ENCODE results near the gene KRT78. TPM values are rescaled to one million over a fixed set of nuclear protein-coding genes. Genes with fewer than 3 reads are reported as not detected.

KRT78 gene
- polyA plus RNA-seq, 2 of the 4 experiments (the other 2 are of a cell fraction) = 0.09 to 0.12 TPM

- ChIA-PET POLR2A (interaction anchor here (0.7 to 1.1 kb wide), 2 partner anchors 28 to 73 kb away, joined by 3 read pairs; no protein-coding TSS in a partner anchor), CTCF (interaction anchor here (0.7 to 2.5 kb wide), 5 partner anchors 12 to 170 kb away, joined by 3 to 9 read pairs (median 3); no protein-coding TSS in a partner anchor)
- H3K4me1 ChIP-seq = peaks cover 76% of the 10 kb centered on the region
- no peak overlapping the region for H3K4me3 ChIP-seq
- peak overlapping the region; percentile 54 for H3K4me2 ChIP-seq
- TF ChIP-seq KDM1A (IDR thresholded peaks at IDR 0.05; ENCODE audit: low read depth) (no peak), CEBPB (IDR thresholded peaks at IDR 0.05) (peak in 1 of 2 experiments; percentile 66; a peak in 2 of 4 replicates), HEYL (CRISPR knock-in tag; IDR thresholded peaks at IDR 0.05) (no peak), SMC3 (IDR thresholded peaks at IDR 0.05) (no peak; the same call in 2 of the 3 replicates), ZFP36 (IDR thresholded peaks at IDR 0.05; ENCODE audit: borderline replicate concordance, partially characterized antibody) (no peak), FOSL2 (IDR thresholded peaks at IDR 0.05) (no peak), FOSL2 (CRISPR knock-in tag; IDR thresholded peaks at IDR 0.05) (no peak), RNF2 (IDR thresholded peaks at IDR 0.05; ENCODE audit: borderline replicate concordance, low read depth) (no peak), NR3C1 (IDR thresholded peaks at IDR 0.05) (no peak), FOSB (CRISPR knock-in tag; IDR thresholded peaks at IDR 0.05) (0 out of 2 replicates have a peak, but pooled peaks have one; percentile 17), CTCF (IDR thresholded peaks at IDR 0.05) (no peak), BCL3 (IDR thresholded peaks at IDR 0.05) (no peak), RCOR1 (IDR thresholded peaks at IDR 0.05; ENCODE audit: low read depth, low read length) (no peak), GATA3 (IDR thresholded peaks at IDR 0.05; ENCODE audit: borderline replicate concordance) (no peak), NFE2L2 (conservative IDR thresholded peaks at IDR 0.05; ENCODE audit: low read length) (no peak), HMGXB4 (CRISPR knock-in tag; IDR thresholded peaks at IDR 0.05; ENCODE audit: borderline replicate concordance) (no peak), CHD2 (IDR thresholded peaks at IDR 0.05; ENCODE audit: low read length, partially characterized antibody) (no peak), MAZ (IDR thresholded peaks at IDR 0.05; ENCODE audit: borderline replicate concordance, low read depth, low read length) (no peak), ZNF302 (CRISPR knock-in tag; IDR thresholded peaks at IDR 0.05) (0 out of 2 replicates have a peak, but pooled peaks have one; percentile 4), RFX5 (IDR thresholded peaks at IDR 0.05) (no peak), HES2 (IDR thresholded peaks at IDR 0.05) (no peak), ZSCAN20 (CRISPR knock-in tag; IDR thresholded peaks at IDR 0.05) (peak; percentile 79), NPAS2 (CRISPR knock-in tag; IDR thresholded peaks at IDR 0.05; ENCODE audit: borderline replicate concordance) (no peak), MAX (IDR thresholded peaks at IDR 0.05) (no peak)
- FAIRE-seq (no peak), DNase-seq (ENCODE audit: low read depth in 1 of 2, low spot score in 1 of 2) (no peak), ATAC-seq (no peak)
- 16% methylated on average over 1 of the region's 1 CpG for WGBS (ENCODE audit: missing lambda C conversion rate)
- H3K27ac ChIP-seq = peak overlapping the region; percentile 88 to 89
- H3K9me3 ChIP-seq = no peaks in the 10 kb centered on the region
Measured at GRCh38 chr12:52800259-52800917, 48.4 kb downstream of the KRT78 start.

All from A549 (cell line).